ENCODE measurements around the gene PTBP2. TPM values are rescaled to one million over a fixed set of nuclear protein-coding genes. Genes with fewer than 3 reads are reported as not detected.

PTBP2 gene
- total RNA-seq, 4 donors from 2014 or later: 8.2 to 21.2 (median 17.1) TPM

DNA sequence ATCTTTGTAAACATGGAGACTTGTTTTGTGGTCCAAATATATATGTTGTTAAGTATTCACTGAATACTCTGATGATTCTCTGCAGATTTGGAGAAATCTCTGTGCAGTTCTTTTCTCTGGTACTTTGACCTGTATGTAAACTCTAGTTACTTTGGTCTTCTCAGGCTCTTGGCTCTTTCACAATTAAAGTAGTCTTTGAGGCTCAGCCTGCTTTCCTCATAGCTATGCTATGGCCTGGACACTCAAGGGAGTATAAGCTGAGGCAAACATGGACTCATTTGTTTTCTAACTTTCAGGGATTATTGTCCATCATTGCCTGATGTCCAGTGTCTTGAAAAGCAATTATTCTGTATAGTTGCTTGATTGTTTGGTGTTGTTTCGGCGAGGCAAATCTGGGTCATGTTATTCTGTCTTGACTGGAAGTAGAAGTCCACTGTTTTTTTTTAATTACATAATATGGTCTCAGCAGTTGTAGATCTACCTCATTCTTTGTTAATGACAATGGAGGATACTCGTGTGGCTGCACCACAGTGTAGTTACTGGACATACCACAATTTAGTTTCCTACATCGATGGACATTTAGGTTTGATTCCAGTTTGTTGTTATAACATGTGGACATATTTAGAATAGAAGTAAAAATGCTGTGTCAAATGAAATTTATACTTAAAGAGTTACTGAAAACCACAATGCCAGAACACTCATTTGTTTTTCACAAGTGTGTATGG, 9.2 kb downstream of the PTBP2 start:
- TF ChIP-seq, protein P1, sequence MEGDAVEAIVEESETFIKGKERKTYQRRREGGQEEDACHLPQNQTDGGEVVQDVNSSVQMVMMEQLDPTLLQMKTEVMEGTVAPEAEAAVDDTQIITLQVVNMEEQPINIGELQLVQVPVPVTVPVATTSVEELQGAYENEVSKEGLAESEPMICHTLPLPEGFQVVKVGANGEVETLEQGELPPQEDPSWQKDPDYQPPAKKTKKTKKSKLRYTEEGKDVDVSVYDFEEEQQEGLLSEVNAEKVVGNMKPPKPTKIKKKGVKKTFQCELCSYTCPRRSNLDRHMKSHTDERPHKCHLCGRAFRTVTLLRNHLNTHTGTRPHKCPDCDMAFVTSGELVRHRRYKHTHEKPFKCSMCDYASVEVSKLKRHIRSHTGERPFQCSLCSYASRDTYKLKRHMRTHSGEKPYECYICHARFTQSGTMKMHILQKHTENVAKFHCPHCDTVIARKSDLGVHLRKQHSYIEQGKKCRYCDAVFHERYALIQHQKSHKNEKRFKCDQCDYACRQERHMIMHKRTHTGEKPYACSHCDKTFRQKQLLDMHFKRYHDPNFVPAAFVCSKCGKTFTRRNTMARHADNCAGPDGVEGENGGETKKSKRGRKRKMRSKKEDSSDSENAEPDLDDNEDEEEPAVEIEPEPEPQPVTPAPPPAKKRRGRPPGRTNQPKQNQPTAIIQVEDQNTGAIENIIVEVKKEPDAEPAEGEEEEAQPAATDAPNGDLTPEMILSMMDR (IDR thresholded peaks at IDR 0.05): no peak
- TF ChIP-seq POLR2A (IDR thresholded peaks at IDR 0.05): no peak
- H3K4me3 ChIP-seq (ENCODE audit: low read depth, poor library complexity, severe bottlenecking): no peak overlapping the region
- intact Hi-C loops (cut with DNase I; ENCODE audit: low total_unique reads): no loop called here
- WGBS, 2 donors: 78 to 88% methylated on average over 4 of the region's 4 CpGs
- DNase-seq (ENCODE audit: low spot score in 2 of 2): no peak

DNA sequence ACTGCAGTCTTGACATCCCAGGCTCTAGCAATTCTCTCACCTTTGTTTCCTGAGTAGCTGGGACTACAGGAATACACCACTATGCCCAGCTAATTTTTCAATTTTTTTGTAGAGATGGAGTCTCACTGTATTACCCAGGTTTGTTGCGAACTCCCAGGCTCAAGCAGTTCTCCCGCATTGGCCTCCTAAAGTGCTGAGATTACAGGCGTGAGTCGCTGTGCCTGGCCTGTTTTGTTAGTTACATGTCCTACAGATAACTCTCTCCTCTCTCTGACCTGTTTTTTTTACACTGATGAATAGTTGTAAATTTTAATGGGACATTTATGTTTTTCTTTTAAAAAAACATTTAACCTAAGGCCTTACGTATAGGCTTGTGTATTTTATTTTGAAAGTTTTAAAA, 19.8 kb downstream of the PTBP2 start:
- no peak for DNase-seq (ENCODE audit: low spot score in 2 of 2)
- 91 to 92% methylated on average over 5 of the region's 5 CpGs for WGBS, 2 donors
- intact Hi-C loops (cut with DNase I; ENCODE audit: low total_unique reads): no loop called here
- no peak overlapping the region for H3K4me3 ChIP-seq (ENCODE audit: low read depth, poor library complexity, severe bottlenecking)
- no peak for TF ChIP-seq POLR2A (IDR thresholded peaks at IDR 0.05)
- TF ChIP-seq, protein P1 (IDR thresholded peaks at IDR 0.05): no peak

DNA sequence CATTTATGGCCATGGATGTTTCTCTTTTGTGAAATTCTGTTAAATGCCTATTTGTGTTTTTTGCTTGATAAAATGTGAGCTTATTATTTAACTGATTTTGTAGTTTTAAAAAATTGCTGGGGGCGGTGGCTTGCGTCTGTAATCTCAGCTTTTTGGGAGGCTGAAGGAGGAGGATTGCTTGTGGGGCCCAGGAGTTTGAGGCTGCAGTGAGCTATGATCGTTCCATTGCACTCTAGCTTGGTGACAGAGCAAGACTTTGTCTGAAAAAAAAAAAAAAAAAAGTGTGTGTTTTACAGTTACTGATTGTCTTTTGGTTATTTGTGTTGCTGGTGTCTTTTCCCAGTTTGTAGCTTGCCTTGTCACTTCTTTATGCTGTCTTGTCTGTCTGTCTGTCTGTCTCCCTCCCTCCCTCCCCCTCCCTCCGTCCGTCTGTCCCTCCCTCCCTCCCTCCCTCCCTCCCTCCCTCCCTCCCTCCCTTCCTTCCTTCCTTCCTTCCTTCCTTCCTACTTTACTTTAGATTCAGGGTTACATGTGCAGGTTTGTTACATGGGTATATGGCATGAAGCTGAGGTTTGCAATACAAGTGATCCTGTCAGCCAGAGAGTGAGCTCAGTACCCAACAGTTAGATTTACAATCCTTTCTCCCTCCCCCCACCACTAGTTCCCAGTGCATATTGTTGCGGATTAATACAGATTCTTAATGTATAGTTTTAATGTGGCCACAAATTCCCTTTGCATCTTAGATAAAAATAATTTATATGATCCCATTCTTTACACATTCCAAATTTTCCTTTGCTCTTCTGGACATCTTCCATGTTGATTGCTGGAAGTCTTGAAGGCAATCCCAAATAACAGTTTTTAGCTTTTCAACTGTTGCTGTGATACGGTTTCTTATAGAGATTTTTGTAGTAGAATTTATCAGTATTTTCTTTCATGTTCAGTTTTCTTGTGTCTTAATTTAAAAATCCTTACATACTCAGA, 25.1 kb downstream of the PTBP2 start:
- TF ChIP-seq, protein P1 (IDR thresholded peaks at IDR 0.05): no peak
- no peak for TF ChIP-seq POLR2A (IDR thresholded peaks at IDR 0.05)
- 75% methylated on average over 7 of the region's 7 CpGs for whole genome bisulfite sequencing, 2 donors
- no peak overlapping the region for H3K4me3 ChIP-seq (ENCODE audit: low read depth, poor library complexity, severe bottlenecking)
- intact Hi-C loops (cut with DNase I; ENCODE audit: low total_unique reads): no loop called here
- no peak for DNase-seq (ENCODE audit: low spot score in 2 of 2)

DNA sequence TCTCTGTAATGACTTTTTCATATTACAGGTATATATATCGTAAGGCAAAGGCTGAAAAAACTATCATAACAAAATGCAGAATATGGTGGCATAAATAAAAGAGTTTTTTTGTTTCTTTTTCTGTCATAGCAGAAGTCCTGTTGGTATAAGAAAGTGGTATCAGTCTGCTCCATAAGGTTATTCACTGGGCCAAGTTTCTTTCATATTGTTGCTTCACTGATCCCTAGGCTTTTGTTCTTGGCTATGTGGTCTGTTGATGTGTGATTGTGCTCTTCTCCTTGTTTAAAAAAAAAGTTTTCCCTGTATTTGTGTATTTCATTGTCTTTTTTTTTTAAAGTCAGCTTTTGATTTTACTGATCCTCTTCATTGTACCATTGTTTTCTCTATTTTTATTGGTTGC, 26.0 kb downstream of the PTBP2 start:
- 96 to 98% methylated on average over 1 of the region's 1 CpG for WGBS, 2 donors
- intact Hi-C loops (cut with DNase I; ENCODE audit: low total_unique reads): no loop called here

DNA sequence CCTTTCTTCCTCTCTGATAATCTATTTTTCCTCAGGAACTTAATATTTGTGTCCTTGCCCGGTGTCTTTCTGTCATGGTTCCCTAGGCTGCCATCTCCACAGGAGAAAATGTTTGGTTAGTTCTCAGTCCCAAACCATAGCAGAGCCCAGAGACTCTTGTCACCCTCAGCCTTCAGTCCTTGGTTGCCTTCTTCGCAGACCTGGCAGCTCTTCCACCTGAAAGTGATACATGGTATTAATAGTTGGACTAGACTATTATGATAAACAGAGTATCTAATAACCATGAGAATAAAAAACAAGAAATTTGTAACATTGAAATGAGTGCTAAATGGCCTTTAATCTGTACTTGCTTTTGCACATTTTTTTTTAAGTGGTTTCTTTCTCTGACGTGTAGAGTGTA, 26.5 kb downstream of the PTBP2 start:
- WGBS, 2 donors: 87 to 89% methylated on average over 3 of the region's 3 CpGs

More for the DNA sequence above, 26.0 kb downstream of the PTBP2 start:
- TF ChIP-seq, protein P1 (IDR thresholded peaks at IDR 0.05): no peak
- no peak for TF ChIP-seq POLR2A (IDR thresholded peaks at IDR 0.05)
- DNase-seq (ENCODE audit: low spot score in 2 of 2): no peak
- no peak overlapping the region for H3K4me3 ChIP-seq (ENCODE audit: low read depth, poor library complexity, severe bottlenecking)

More for the DNA sequence above, 26.5 kb downstream of the PTBP2 start:
- no peak overlapping the region for H3K4me3 ChIP-seq (ENCODE audit: low read depth, poor library complexity, severe bottlenecking)
- intact Hi-C loops (cut with DNase I; ENCODE audit: low total_unique reads): no loop called here
- DNase-seq (ENCODE audit: low spot score in 2 of 2): no peak
- TF ChIP-seq, protein P1 (IDR thresholded peaks at IDR 0.05): no peak
- no peak for TF ChIP-seq POLR2A (IDR thresholded peaks at IDR 0.05)

All from lower leg skin (tissue), 4 donors.